HEK293 (cell line): Measurements from ENCODE around the gene RASA1.

Experiments
- BCL6B ChIP-seq: fragments of 450-650 bp; formaldehyde crosslinking; IDR thresholded peaks from 2 replicates; pipeline ENCODE4 v1.5.1; 2017; ENCODE audit warnings: missing biosample characterization, missing genetic modification characterization
- GLI4 ChIP-seq: fragments of 450-650 bp; formaldehyde crosslinking; IDR thresholded peaks from 2 replicates; pipeline ENCODE4 v1.5.1; 2016; ENCODE audit warnings: missing biosample characterization, missing genetic modification characterization
- GLIS1 ChIP-seq: fragments of 450-650 bp; formaldehyde crosslinking; IDR thresholded peaks from 2 replicates; pipeline ENCODE4 v1.5.1; 2016; ENCODE audit warnings: missing biosample characterization, missing genetic modification characterization
- OSR2 ChIP-seq: fragments of 450-650 bp; formaldehyde crosslinking; IDR thresholded peaks from 2 replicates; pipeline ENCODE4 v1.5.1; 2016; ENCODE audit warnings: missing biosample characterization, missing genetic modification characterization
- SP7 ChIP-seq: fragments of 450-650 bp; formaldehyde crosslinking; IDR thresholded peaks from 2 replicates; pipeline ENCODE4 v1.5.1; 2016; ENCODE audit warnings: missing biosample characterization, missing genetic modification characterization
- TRIM28 ChIP-seq: IDR thresholded peaks from 2 replicates; pipeline ENCODE4 v1.6.1; 2011; ENCODE audit warnings: low read length, control low read depth, borderline replicate concordance
- ZFP3 ChIP-seq: fragments of 450-650 bp; formaldehyde crosslinking; IDR thresholded peaks from 2 replicates; pipeline ENCODE4 v1.5.1; 2016; ENCODE audit warnings: low read depth, missing biosample characterization, missing genetic modification characterization
- ZNF10 ChIP-seq: fragments of 450-650 bp; formaldehyde crosslinking; IDR thresholded peaks from 2 replicates; pipeline ENCODE4 v1.5.1; 2017; ENCODE audit warnings: missing biosample characterization, missing genetic modification characterization
- ZNF112 ChIP-seq: fragments of 450-650 bp; formaldehyde crosslinking; IDR thresholded peaks from 2 replicates; pipeline ENCODE4 v1.5.0; 2017; ENCODE audit warnings: missing biosample characterization, missing genetic modification characterization
- ZNF19 ChIP-seq: fragments of 450-650 bp; formaldehyde crosslinking; IDR thresholded peaks from 2 replicates; pipeline ENCODE4; 2016; ENCODE audit warnings: missing biosample characterization, missing genetic modification characterization, low read depth
- ZNF211 ChIP-seq: fragments of 450-650 bp; formaldehyde crosslinking; IDR thresholded peaks from 2 replicates; pipeline ENCODE4 v1.5.1; 2016; ENCODE audit warnings: low read depth, missing biosample characterization, missing genetic modification characterization
- ZNF391 ChIP-seq: fragments of 450-650 bp; formaldehyde crosslinking; IDR thresholded peaks from 2 replicates; pipeline ENCODE4 v1.5.1; 2016; ENCODE audit warnings: low read depth, missing biosample characterization, missing genetic modification characterization, borderline replicate concordance
- ZNF404 ChIP-seq: fragments of 450-650 bp; formaldehyde crosslinking; IDR thresholded peaks from 2 replicates; pipeline ENCODE4 v1.5.1; 2017; ENCODE audit warnings: missing biosample characterization, missing genetic modification characterization
- ZNF423 ChIP-seq: fragments of 450-650 bp; formaldehyde crosslinking; IDR thresholded peaks from 2 replicates; pipeline ENCODE4 v1.5.1; 2016; ENCODE audit warnings: missing biosample characterization, missing genetic modification characterization
- ZNF529 ChIP-seq: fragments of 450-650 bp; formaldehyde crosslinking; IDR thresholded peaks from 2 replicates; pipeline ENCODE4 v1.5.1; 2017; ENCODE audit warnings: missing genetic modification characterization, missing biosample characterization; ENCODE audit not compliant: insufficient replicate concordance
- ZNF561 ChIP-seq: fragments of 450-650 bp; IDR thresholded peaks from 2 replicates; pipeline ENCODE4 v1.5.1; 2018; ENCODE audit warnings: missing biosample characterization, missing genetic modification characterization, borderline replicate concordance
- ZNF596 ChIP-seq: fragments of 450-650 bp; IDR thresholded peaks from 2 replicates; pipeline ENCODE4 v1.5.0; 2018; ENCODE audit warnings: missing biosample characterization, mild to moderate bottlenecking, missing genetic modification characterization, moderate library complexity
- ZNF610 ChIP-seq: fragments of 450-650 bp; formaldehyde crosslinking; IDR thresholded peaks from 2 replicates; pipeline ENCODE4 v1.5.1; 2016; ENCODE audit warnings: missing biosample characterization, missing genetic modification characterization, borderline replicate concordance
- ZNF670 ChIP-seq: fragments of 450-650 bp; formaldehyde crosslinking; IDR thresholded peaks from 2 replicates; pipeline ENCODE4 v1.5.1; 2016; ENCODE audit warnings: missing biosample characterization, missing genetic modification characterization, low read depth
- ZNF692 ChIP-seq: fragments of 450-650 bp; formaldehyde crosslinking; IDR thresholded peaks from 2 replicates; pipeline ENCODE4 v1.5.1; 2016; ENCODE audit warnings: missing biosample characterization, missing genetic modification characterization
- ZNF707 ChIP-seq: fragments of 450-650 bp; formaldehyde crosslinking; IDR thresholded peaks from 2 replicates; pipeline ENCODE4 v1.5.1; 2016; ENCODE audit warnings: missing biosample characterization, missing genetic modification characterization
- ZNF792 ChIP-seq: fragments of 450-650 bp; formaldehyde crosslinking; IDR thresholded peaks from 2 replicates; pipeline ENCODE4 v1.5.1; 2016; ENCODE audit warnings: missing biosample characterization, missing genetic modification characterization
- ZNF830 ChIP-seq: fragments of 450-650 bp; IDR thresholded peaks from 2 replicates; pipeline ENCODE4 v1.5.0; 2018; ENCODE audit warnings: missing biosample characterization, missing genetic modification characterization, low read depth, mild to moderate bottlenecking, moderate library complexity
- ZSCAN16 ChIP-seq: fragments of 450-650 bp; formaldehyde crosslinking; IDR thresholded peaks from 2 replicates; pipeline ENCODE4 v1.5.1; 2016; ENCODE audit warnings: missing biosample characterization, missing genetic modification characterization
- ZXDB ChIP-seq: fragments of 450-650 bp; formaldehyde crosslinking; IDR thresholded peaks from 2 replicates; pipeline ENCODE4 v1.5.1; 2016; ENCODE audit warnings: missing biosample characterization, missing genetic modification characterization
- TF ChIP-seq, protein P1 (sequence below): fragments of 450-650 bp; formaldehyde crosslinking; IDR thresholded peaks from 2 replicates; pipeline ENCODE4 v1.5.1; 2016; ENCODE audit warnings: missing biosample characterization, missing genetic modification characterization
- TF ChIP-seq, protein P2 (sequence below): fragments of 450-650 bp; formaldehyde crosslinking; IDR thresholded peaks from 2 replicates; pipeline ENCODE4 v1.5.1; 2016; ENCODE audit warnings: missing biosample characterization, missing genetic modification characterization
- TF ChIP-seq, protein P3 (sequence below): fragments of 450-650 bp; formaldehyde crosslinking; IDR thresholded peaks from 2 replicates; pipeline ENCODE4 v1.5.1; 2017; ENCODE audit warnings: missing biosample characterization, missing genetic modification characterization
- TF ChIP-seq, protein P4 (sequence below): fragments of 450-650 bp; formaldehyde crosslinking; IDR thresholded peaks from 2 replicates; pipeline ENCODE4 v1.5.1; 2016; ENCODE audit warnings: missing biosample characterization, missing genetic modification characterization

Gene RASA1

DNA sequence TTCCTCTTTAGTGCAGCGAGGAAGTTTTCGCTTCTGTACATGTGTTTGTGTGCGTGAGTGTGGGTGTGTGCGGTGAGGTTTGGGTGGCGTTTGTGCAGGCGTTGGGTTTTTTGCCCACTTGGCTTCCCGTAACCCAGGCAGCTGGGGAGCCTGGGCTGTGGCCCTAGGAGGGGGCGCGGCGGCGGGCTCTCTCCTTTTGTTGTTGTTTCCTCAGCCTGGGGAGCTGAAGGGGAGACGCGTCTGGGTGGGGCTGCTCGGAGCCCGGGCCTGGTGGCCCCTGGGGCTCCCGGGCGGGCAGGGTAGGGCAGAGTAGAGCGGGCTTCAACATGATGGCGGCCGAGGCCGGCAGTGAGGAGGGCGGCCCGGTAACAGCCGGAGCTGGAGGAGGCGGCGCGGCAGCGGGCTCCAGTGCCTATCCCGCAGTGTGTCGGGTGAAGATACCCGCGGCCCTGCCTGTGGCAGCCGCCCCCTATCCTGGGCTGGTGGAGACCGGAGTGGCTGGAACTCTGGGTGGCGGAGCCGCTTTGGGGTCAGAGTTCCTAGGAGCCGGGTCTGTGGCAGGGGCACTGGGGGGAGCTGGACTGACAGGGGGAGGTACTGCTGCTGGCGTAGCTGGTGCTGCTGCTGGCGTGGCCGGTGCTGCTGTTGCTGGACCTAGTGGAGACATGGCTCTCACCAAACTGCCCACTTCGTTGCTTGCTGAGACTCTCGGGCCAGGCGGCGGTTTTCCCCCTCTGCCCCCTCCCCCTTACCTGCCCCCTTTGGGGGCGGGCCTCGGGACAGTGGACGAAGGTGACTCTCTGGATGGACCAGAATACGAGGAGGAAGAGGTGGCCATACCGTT is 665 bp downstream of the RASA1 start (continued):
- peak; percentile 38 for TF ChIP-seq GLIS1
- TF ChIP-seq, protein P1, sequence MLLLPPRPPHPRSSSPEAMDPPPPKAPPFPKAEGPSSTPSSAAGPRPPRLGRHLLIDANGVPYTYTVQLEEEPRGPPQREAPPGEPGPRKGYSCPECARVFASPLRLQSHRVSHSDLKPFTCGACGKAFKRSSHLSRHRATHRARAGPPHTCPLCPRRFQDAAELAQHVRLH (tag by site-specific recombination), result no peak; the same call in 1 of the 2 replicates
- no peak for TF ChIP-seq OSR2 (tag by site-specific recombination)
- no peak for TF ChIP-seq ZNF707 (tag by site-specific recombination)
- TF ChIP-seq GLI4 (tag by site-specific recombination), result 0 out of 2 replicates have a peak, but pooled peaks have one; percentile 20
- no peak for TF ChIP-seq ZNF529 (tag by site-specific recombination)
- no peak; the same call in 1 of the 2 replicates for TF ChIP-seq ZNF391 (tag by site-specific recombination)
- TF ChIP-seq ZNF423 (tag by site-specific recombination), result no peak
- TF ChIP-seq, protein P2, sequence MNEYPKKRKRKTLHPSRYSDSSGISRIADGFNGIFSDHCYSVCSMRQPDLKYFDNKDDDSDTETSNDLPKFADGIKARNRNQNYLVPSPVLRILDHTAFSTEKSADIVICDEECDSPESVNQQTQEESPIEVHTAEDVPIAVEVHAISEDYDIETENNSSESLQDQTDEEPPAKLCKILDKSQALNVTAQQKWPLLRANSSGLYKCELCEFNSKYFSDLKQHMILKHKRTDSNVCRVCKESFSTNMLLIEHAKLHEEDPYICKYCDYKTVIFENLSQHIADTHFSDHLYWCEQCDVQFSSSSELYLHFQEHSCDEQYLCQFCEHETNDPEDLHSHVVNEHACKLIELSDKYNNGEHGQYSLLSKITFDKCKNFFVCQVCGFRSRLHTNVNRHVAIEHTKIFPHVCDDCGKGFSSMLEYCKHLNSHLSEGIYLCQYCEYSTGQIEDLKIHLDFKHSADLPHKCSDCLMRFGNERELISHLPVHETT (tag by site-specific recombination), result no peak
- no peak for TF ChIP-seq ZNF10
- TF ChIP-seq ZNF211 (tag by site-specific recombination), result no peak
- TF ChIP-seq ZNF596 (tag by site-specific recombination), result no peak
- no peak for TF ChIP-seq ZNF670 (tag by site-specific recombination)
- TF ChIP-seq ZNF692 (tag by site-specific recombination), result peak; percentile 36
- TF ChIP-seq, protein P3, sequence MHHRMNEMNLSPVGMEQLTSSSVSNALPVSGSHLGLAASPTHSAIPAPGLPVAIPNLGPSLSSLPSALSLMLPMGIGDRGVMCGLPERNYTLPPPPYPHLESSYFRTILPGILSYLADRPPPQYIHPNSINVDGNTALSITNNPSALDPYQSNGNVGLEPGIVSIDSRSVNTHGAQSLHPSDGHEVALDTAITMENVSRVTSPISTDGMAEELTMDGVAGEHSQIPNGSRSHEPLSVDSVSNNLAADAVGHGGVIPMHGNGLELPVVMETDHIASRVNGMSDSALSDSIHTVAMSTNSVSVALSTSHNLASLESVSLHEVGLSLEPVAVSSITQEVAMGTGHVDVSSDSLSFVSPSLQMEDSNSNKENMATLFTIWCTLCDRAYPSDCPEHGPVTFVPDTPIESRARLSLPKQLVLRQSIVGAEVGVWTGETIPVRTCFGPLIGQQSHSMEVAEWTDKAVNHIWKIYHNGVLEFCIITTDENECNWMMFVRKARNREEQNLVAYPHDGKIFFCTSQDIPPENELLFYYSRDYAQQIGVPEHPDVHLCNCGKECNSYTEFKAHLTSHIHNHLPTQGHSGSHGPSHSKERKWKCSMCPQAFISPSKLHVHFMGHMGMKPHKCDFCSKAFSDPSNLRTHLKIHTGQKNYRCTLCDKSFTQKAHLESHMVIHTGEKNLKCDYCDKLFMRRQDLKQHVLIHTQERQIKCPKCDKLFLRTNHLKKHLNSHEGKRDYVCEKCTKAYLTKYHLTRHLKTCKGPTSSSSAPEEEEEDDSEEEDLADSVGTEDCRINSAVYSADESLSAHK (tag by site-specific recombination), result no peak
- TF ChIP-seq ZXDB (tag by site-specific recombination), result peak; percentile 56
- TF ChIP-seq ZNF830, result no peak
- no peak for TF ChIP-seq ZNF19
- TF ChIP-seq, protein P4, sequence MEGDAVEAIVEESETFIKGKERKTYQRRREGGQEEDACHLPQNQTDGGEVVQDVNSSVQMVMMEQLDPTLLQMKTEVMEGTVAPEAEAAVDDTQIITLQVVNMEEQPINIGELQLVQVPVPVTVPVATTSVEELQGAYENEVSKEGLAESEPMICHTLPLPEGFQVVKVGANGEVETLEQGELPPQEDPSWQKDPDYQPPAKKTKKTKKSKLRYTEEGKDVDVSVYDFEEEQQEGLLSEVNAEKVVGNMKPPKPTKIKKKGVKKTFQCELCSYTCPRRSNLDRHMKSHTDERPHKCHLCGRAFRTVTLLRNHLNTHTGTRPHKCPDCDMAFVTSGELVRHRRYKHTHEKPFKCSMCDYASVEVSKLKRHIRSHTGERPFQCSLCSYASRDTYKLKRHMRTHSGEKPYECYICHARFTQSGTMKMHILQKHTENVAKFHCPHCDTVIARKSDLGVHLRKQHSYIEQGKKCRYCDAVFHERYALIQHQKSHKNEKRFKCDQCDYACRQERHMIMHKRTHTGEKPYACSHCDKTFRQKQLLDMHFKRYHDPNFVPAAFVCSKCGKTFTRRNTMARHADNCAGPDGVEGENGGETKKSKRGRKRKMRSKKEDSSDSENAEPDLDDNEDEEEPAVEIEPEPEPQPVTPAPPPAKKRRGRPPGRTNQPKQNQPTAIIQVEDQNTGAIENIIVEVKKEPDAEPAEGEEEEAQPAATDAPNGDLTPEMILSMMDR, result peak; percentile 62
- TF ChIP-seq ZNF112 (tag by site-specific recombination), result no peak
- TF ChIP-seq ZSCAN16 (tag by site-specific recombination), result no peak
- no peak; the same call in 1 of the 2 replicates for TF ChIP-seq ZNF561
- no peak for TF ChIP-seq ZNF404 (tag by site-specific recombination)
- no peak for TF ChIP-seq BCL6B (tag by site-specific recombination)
- TF ChIP-seq ZNF792 (tag by site-specific recombination), result no peak
- no peak; the same call in 1 of the 2 replicates for TF ChIP-seq SP7
- no peak for TF ChIP-seq TRIM28
- no peak for TF ChIP-seq ZNF610 (tag by site-specific recombination)
- TF ChIP-seq ZFP3 (tag by site-specific recombination), result no peak
